ENCODE results near the gene TRPV2. TPM values are rescaled to one million over a fixed set of nuclear protein-coding genes. Genes with fewer than 3 reads are reported as not detected.
A peak's percentile ranks its signal among the peaks of the same experiment; 100 is the strongest.
"Not testable (repeated sequence)": the region's sequence is repeated elsewhere in the genome, so short reads cannot be mapped to it uniquely, and the experiment has no call there.

The TRPV2 gene
- total RNA-seq, 4 donors from 2014 or later = 3.2 to 12.5 (median 6.5) TPM

GRCh38 chr17:16398270-16399267, 16.8 kb upstream of the TRPV2 start:
- H3K9me3 ChIP-seq = no peaks in the 10 kb centered on the region
- intact Hi-C loops (cut with DNase I) = no loop called here
- 55 to 59% methylated on average over 9 of the region's 9 CpGs for WGBS, 2 donors
- TF ChIP-seq POLR2A (IDR thresholded peaks at IDR 0.05) = no peak
- TF ChIP-seq, protein P1, sequence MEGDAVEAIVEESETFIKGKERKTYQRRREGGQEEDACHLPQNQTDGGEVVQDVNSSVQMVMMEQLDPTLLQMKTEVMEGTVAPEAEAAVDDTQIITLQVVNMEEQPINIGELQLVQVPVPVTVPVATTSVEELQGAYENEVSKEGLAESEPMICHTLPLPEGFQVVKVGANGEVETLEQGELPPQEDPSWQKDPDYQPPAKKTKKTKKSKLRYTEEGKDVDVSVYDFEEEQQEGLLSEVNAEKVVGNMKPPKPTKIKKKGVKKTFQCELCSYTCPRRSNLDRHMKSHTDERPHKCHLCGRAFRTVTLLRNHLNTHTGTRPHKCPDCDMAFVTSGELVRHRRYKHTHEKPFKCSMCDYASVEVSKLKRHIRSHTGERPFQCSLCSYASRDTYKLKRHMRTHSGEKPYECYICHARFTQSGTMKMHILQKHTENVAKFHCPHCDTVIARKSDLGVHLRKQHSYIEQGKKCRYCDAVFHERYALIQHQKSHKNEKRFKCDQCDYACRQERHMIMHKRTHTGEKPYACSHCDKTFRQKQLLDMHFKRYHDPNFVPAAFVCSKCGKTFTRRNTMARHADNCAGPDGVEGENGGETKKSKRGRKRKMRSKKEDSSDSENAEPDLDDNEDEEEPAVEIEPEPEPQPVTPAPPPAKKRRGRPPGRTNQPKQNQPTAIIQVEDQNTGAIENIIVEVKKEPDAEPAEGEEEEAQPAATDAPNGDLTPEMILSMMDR (IDR thresholded peaks at IDR 0.05) = no peak
- DNase-seq = peak in 1 of 2 donors; percentile 52
- H3K36me3 ChIP-seq = no peaks in the 10 kb centered on the region
- no peak overlapping the region for H3K4me3 ChIP-seq (replicated peaks in 1 of 3)
- peaks cover 21 to 31% of the 10 kb centered on the region in 2 donors for H3K4me1 ChIP-seq
- H3K27ac ChIP-seq = peak overlapping the region; percentile 75 to 84 (median 83)
- H3K27me3 ChIP-seq = no peaks in the 10 kb centered on the region

DNA sequence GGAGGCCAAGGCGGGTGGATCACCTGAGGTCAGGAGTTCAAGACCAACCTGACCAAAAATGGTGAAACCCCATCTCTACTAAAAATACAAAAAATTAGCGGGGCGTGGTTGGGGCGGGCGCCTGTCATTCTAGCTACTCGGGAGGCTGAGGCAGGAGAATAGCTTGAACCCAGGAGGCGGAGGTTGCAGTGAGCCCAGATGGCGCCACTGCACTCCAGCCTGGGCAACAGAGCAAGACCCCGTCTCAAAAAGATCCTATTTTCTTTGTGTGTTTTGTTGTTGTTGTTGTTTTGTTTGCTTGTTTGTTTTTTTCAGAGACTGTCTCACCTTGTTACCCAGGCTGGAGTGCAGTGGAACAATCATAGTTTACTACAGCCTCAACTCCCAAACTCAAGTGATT, 11.5 kb upstream of the TRPV2 start:
- H3K36me3 ChIP-seq; H3K9me3 ChIP-seq; intact Hi-C loops (cut with DNase I); DNase-seq; H3K27ac ChIP-seq; H3K4me3 ChIP-seq (replicated peaks in 1 of 3); H3K27me3 ChIP-seq: not testable (repeated sequence)
- peaks cover 5 to 16% of the 10 kb centered on the region in 2 donors for H3K4me1 ChIP-seq
- WGBS, 2 donors = 94 to 95% methylated on average over 9 of the region's 9 CpGs

DNA sequence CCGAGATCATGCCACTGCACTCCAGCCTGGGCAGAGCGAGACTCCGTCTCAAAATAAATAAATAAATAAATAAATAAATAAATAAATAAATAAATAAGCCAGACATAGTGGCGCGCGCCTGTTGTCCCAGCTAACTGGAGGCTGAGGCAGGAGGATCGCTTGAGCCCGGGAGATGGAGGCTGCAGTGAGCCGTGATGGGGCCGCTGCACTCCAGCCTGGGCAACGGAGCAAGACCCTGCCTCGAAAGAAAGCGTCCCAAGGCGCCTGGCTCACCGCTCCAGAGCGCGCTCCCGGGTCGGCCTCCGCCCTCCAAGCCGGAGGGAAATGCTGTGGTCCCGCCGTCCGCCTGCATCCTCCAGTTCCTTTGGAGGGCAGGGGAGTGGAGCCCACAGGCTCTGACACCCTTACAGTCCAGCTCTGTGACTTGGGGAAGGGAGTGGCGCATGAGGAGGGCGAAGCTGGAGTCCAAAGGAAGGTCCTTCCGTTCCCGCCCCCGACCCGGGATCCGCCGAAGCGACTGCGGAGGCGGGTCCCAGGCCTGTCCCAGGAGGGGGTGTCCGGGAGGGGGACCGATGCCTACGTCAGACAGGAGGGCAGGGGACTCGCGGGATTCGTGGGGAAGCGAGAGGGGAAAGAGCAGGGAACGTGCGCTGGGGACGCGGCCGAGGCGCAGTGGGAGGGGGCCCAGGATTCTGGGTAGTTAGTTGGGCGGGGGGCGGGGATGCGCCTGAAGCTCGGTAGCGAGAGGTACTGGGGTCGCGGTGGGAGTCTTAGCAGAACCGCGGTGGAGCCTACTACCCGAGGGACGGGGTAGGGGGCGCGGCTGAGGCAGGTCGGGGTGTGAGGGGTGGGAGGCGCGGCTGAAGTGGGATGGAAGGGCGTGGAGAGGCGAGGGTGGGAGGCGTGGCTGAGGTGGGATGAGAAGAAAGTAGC, 8.4 kb upstream of the TRPV2 start:
- 9 to 13% methylated on average over 33 to 49 of the region's 67 CpGs for WGBS, 2 donors
- Histone ChIP-seq H3K27me3 (no peaks in the 10 kb centered on the region), H3K9me3 (no peaks in the 10 kb centered on the region), H3K4me3 (replicated peaks in 1 of 3) (peak overlapping the region; percentile 35 to 75 (median 39)), H3K4me1 (peaks cover 4 to 12% of the 10 kb centered on the region in 2 donors), H3K27ac (peak overlapping the region in 2 of 3 donors; percentile 63 to 68), H3K36me3 (no peaks in the 10 kb centered on the region)
- intact Hi-C loops (cut with DNase I) = no loop called here
- peak; percentile 36 to 41 for DNase-seq
- TF ChIP-seq POLR2A (IDR thresholded peaks at IDR 0.05) = no peak
- TF ChIP-seq, protein P1 (IDR thresholded peaks at IDR 0.05) = no peak

GRCh38 chr17:16407911-16408588, 7.3 kb upstream of the TRPV2 start:
- H3K36me3 ChIP-seq = no peaks in the 10 kb centered on the region

More at GRCh38 chr17:16407911-16408588, 7.3 kb upstream of the TRPV2 start:
- peak; percentile 75 to 76 for DNase-seq
- 32 to 41% methylated on average over 13 to 14 of the region's 14 CpGs for WGBS, 2 donors
- Histone ChIP-seq H3K9me3 (no peaks in the 10 kb centered on the region), H3K27me3 (no peaks in the 10 kb centered on the region), H3K27ac (peak overlapping the region in 2 of 3 donors; percentile 60 to 63), H3K4me1 (peaks cover 4 to 12% of the 10 kb centered on the region in 2 donors), H3K4me3 (replicated peaks in 1 of 3) (no peak overlapping the region)
- TF ChIP-seq, protein P1 (IDR thresholded peaks at IDR 0.05) = no peak
- no peak for TF ChIP-seq POLR2A (IDR thresholded peaks at IDR 0.05)
- intact Hi-C loops (cut with DNase I) = no loop called here
